Liver (tissue), 9 donors: Measurements from ENCODE around the gene DAPK2. TPM values are rescaled to one million over a fixed set of nuclear protein-coding genes. Genes with fewer than 3 reads are reported as not detected.

Experiments used
- DNase-seq: peaks from one replicate; pipeline ENCODE4 v3.0.0-alpha.2; 2017; ENCODE audit warnings: low spot score
- H3K27ac ChIP-seq, 2 donors: one replicate each; pipeline ENCODE4 v1.7.0; 2013; ENCODE audit warnings: inconsistent platforms in 2 of 2, low read length in 2 of 2, control low read depth in 1 of 2, low read depth in 1 of 2, mild to moderate bottlenecking in 1 of 2
- H3K27me3 ChIP-seq, 4 donors: one replicate each; pipeline versions ENCODE4 v1.6.1 to v1.7.0; 2013; ENCODE audit warnings: low read length in 3 of 4, inconsistent platforms in 1 of 4, mild to moderate bottlenecking in 1 of 4, moderate library complexity in 1 of 4; ENCODE audit not compliant: control insufficient read depth in 4 of 4, insufficient read depth in 4 of 4
- H3K36me3 ChIP-seq, 4 donors: one replicate each; pipeline versions ENCODE4 v1.6.1 to v1.7.0; 2013; ENCODE audit warnings: low read length in 3 of 4, mild to moderate bottlenecking in 3 of 4, low read depth in 1 of 4, moderate library complexity in 1 of 4; ENCODE audit not compliant: control insufficient read depth in 4 of 4, insufficient read depth in 3 of 4
- H3K4me1 ChIP-seq, 4 donors: one replicate each; pipeline versions ENCODE4 v1.6.1 to v1.7.0; 2013; ENCODE audit warnings: low read length in 3 of 4, mild to moderate bottlenecking in 3 of 4, moderate library complexity in 1 of 4; ENCODE audit not compliant: control insufficient read depth in 4 of 4, insufficient read depth in 4 of 4
- H3K4me3 ChIP-seq, 3 donors: one replicate each; pipeline versions ENCODE4 v1.6.1 to v1.7.0; 2013; ENCODE audit warnings: low read length in 3 of 3, control low read depth in 1 of 3, low read depth in 1 of 3, mild to moderate bottlenecking in 1 of 3
- H3K9ac ChIP-seq, 2 donors: one replicate each; pipeline ENCODE4 v1.7.0; 2013; ENCODE audit warnings: low read length in 2 of 2, mild to moderate bottlenecking in 2 of 2, moderate library complexity in 2 of 2, control low read depth in 1 of 2, low read depth in 1 of 2
- H3K9me3 ChIP-seq, 4 donors: one replicate each; pipeline versions ENCODE4 v1.6.1 to v1.7.0; 2013; ENCODE audit warnings: low read length in 3 of 4; ENCODE audit not compliant: control insufficient read depth in 4 of 4
- EGR1 ChIP-seq, 2 donors: IDR thresholded peaks; 2 replicates each; pipeline ENCODE4 v1.6.1; 2016 to 2018; ENCODE audit warnings: antibody characterized with exemption in 2 of 2, low read depth in 2 of 2
- FOXA1 ChIP-seq: IDR thresholded peaks from 2 replicates; pipeline ENCODE4 v1.6.1; 2016; ENCODE audit warnings: antibody characterized with exemption
- FOXA2 ChIP-seq: IDR thresholded peaks from 2 replicates; pipeline ENCODE4 v1.6.1; 2016; ENCODE audit warnings: antibody characterized with exemption
- GABPA ChIP-seq, 2 donors: IDR thresholded peaks in 1 of 2; conservative IDR thresholded peaks in 1 of 2; 2 replicates each; pipeline ENCODE4 v1.6.1; 2016; ENCODE audit warnings: antibody characterized with exemption in 2 of 2, mild to moderate bottlenecking in 1 of 2, moderate library complexity in 1 of 2
- HNF4A ChIP-seq, 2 donors: conservative IDR thresholded peaks; 2 replicates each; pipeline ENCODE4 v1.6.1; 2016; ENCODE audit warnings: antibody characterized with exemption in 2 of 2, mild to moderate bottlenecking in 2 of 2
- HNF4G ChIP-seq: IDR thresholded peaks from 2 replicates; pipeline ENCODE4 v1.6.1; 2016; ENCODE audit warnings: antibody characterized with exemption
- JUND ChIP-seq, 2 donors: IDR thresholded peaks; 2 replicates each; pipeline ENCODE4 v1.6.1; 2016; ENCODE audit warnings: antibody characterized with exemption in 2 of 2
- NR2F2 ChIP-seq: IDR thresholded peaks from 2 replicates; pipeline ENCODE4 v1.6.1; 2016; ENCODE audit warnings: antibody characterized with exemption
- RAD21 ChIP-seq, 2 donors: IDR thresholded peaks; 2 replicates each; pipeline ENCODE4 v1.6.1; 2016; ENCODE audit warnings: antibody characterized with exemption in 2 of 2, mild to moderate bottlenecking in 2 of 2
- RXRA ChIP-seq, 2 donors: IDR thresholded peaks; 2 replicates each; pipeline ENCODE4 v1.6.1; 2017 to 2018; ENCODE audit warnings: antibody characterized with exemption in 2 of 2, mild to moderate bottlenecking in 1 of 2
- SP1 ChIP-seq: IDR thresholded peaks from 2 replicates; pipeline ENCODE4 v1.6.1; 2018; ENCODE audit warnings: antibody characterized with exemption, mild to moderate bottlenecking
- TAF1 ChIP-seq: conservative IDR thresholded peaks from 2 replicates; pipeline ENCODE4 v1.6.1; 2016; ENCODE audit warnings: antibody characterized with exemption, mild to moderate bottlenecking
- YY1 ChIP-seq: IDR thresholded peaks from 2 replicates; pipeline ENCODE4 v1.6.1; 2016; ENCODE audit warnings: antibody characterized with exemption, mild to moderate bottlenecking
- WGBS: extraction: QIAGEN DNeasy Blood & Tissue Kit; methylation state at CpG from one replicate; pipeline ENCODE4 v1.1.7; 2013; 5-methylcytosine and 5-hydroxymethylcytosine counted together
- polyA plus RNA-seq, 2 donors: library from polyadenylated mRNA; stranded (reverse) in 1 of 2; unstranded in 1 of 2; fragments of 200-250 nt in 1 of 2; fragments of >200 nt in 1 of 2; fragmentation: Nextera tagmentation in 1 of 2; extraction: Ambion mirVana in 1 of 2; gene quantifications; one replicate each; pipeline versions ENCODE4 v1.2.1 to v1.2.3, GENCODE V29; 2013 to 2015
- total RNA-seq, 2 donors: library from RNA; depleted of rRNA; stranded (reverse); fragments of >200 nt; gene quantifications; one replicate each; pipeline ENCODE4 v1.2.3, GENCODE V29; 2014
- TF ChIP-seq, protein P1 (sequence below): IDR thresholded peaks from 2 replicates; pipeline ENCODE4 v1.6.1; 2016; ENCODE audit warnings: antibody characterized with exemption
- TF ChIP-seq, protein P2 (sequence below): fragments of 150-350 bp; IDR thresholded peaks from 2 replicates; pipeline ENCODE4 v1.5.1; 2017; ENCODE audit warnings: improper control_type of control experiment, low read depth, low read length; ENCODE audit not compliant: missing input control
- TF ChIP-seq, protein P3 (sequence below): IDR thresholded peaks from 2 replicates; pipeline ENCODE4 v1.6.1; 2016; ENCODE audit warnings: antibody characterized with exemption
- TF ChIP-seq, protein P4 (sequence below): IDR thresholded peaks from 2 replicates; pipeline ENCODE4 v1.6.1; 2016; ENCODE audit warnings: antibody characterized with exemption, mild to moderate bottlenecking
- TF ChIP-seq, protein P5 (sequence below): IDR thresholded peaks from 2 replicates; pipeline ENCODE4 v1.6.1; 2016; ENCODE audit warnings: antibody characterized with exemption
- donor health status: healthy.
- donor health status: healthy.
- donor health status: healthy.
- donor health status: healthy.
- donor health status: healthy.

The DAPK2 gene
- total and polyA plus RNA-seq, 4 donors = 1.0 to 3.6 (median 1.1) TPM

DNA sequence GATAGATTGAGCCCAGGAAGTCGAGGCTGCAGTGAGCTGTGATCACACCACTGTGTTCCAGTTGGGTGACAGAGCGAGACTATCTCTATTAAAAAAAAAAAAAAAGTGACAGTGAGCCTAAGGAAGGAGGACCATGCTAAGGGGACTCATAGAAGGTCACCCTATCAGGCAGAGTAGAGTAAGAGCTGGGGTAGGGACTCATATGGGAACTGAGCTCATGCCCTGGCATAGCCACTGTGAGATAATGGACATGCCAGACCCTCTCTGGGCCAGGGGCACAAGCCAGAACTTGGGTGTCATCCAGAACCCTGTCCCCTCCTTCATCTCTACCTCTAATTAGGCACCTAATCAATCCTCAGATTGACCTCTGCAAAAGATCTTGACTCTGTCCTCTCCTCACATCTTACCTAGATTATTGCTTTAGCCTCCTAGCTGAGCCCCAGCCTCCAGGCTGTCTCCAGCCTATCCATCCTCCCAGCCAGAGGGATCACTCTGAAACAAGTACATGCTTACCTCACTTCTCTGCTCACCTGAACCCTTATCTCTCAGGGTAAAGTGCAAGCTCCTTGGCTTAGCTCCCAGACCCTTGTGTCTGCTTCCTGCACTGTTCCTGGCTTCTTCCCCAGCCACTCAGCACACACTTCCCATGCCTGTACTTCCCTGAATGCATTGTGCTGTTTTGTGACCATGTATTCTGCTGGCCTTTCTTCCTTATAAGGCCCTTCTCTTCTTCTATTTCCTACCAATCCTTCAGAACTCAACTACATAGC lies 76.4 kb downstream of the DAPK2 start:
- H3K36me3 ChIP-seq = no peaks in the 10 kb centered on the region
- WGBS = 77% methylated on average over 2 of the region's 2 CpGs
- peak overlapping the region; percentile 66 to 79 for H3K27ac ChIP-seq
- no peak overlapping the region for H3K4me3 ChIP-seq
- no peak for DNase-seq
- no peaks in the 10 kb centered on the region for H3K9me3 ChIP-seq
- H3K4me1 ChIP-seq = peaks cover 8 to 28% (median 18%) of the 10 kb centered on the region in 4 donors
- no peak overlapping the region for H3K9ac ChIP-seq
- TF ChIP-seq, protein P1, sequence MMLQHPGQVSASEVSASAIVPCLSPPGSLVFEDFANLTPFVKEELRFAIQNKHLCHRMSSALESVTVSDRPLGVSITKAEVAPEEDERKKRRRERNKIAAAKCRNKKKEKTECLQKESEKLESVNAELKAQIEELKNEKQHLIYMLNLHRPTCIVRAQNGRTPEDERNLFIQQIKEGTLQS = peak; percentile 85
- TF ChIP-seq, protein P2, sequence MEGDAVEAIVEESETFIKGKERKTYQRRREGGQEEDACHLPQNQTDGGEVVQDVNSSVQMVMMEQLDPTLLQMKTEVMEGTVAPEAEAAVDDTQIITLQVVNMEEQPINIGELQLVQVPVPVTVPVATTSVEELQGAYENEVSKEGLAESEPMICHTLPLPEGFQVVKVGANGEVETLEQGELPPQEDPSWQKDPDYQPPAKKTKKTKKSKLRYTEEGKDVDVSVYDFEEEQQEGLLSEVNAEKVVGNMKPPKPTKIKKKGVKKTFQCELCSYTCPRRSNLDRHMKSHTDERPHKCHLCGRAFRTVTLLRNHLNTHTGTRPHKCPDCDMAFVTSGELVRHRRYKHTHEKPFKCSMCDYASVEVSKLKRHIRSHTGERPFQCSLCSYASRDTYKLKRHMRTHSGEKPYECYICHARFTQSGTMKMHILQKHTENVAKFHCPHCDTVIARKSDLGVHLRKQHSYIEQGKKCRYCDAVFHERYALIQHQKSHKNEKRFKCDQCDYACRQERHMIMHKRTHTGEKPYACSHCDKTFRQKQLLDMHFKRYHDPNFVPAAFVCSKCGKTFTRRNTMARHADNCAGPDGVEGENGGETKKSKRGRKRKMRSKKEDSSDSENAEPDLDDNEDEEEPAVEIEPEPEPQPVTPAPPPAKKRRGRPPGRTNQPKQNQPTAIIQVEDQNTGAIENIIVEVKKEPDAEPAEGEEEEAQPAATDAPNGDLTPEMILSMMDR = no peak
- TF ChIP-seq RAD21 (IDR thresholded peaks at IDR 0.05) = peak; percentile 62 to 75
- peak in 1 of 2 donors; percentile 72 for TF ChIP-seq GABPA (IDR thresholded peaks at IDR 0.05 in 1 of 2, conservative IDR thresholded peaks at IDR 0.05 in 1 of 2)
- TF ChIP-seq TAF1 = no peak
- peak; percentile 93 for TF ChIP-seq SP1
- TF ChIP-seq FOXA2 = peak; percentile 76
- peak; percentile 95 to 97 for TF ChIP-seq JUND (IDR thresholded peaks at IDR 0.05)
- TF ChIP-seq, protein P3, sequence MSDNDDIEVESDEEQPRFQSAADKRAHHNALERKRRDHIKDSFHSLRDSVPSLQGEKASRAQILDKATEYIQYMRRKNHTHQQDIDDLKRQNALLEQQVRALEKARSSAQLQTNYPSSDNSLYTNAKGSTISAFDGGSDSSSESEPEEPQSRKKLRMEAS = peak; percentile 98
- TF ChIP-seq HNF4A (conservative IDR thresholded peaks at IDR 0.05) = peak; percentile 99
- TF ChIP-seq, protein P4, sequence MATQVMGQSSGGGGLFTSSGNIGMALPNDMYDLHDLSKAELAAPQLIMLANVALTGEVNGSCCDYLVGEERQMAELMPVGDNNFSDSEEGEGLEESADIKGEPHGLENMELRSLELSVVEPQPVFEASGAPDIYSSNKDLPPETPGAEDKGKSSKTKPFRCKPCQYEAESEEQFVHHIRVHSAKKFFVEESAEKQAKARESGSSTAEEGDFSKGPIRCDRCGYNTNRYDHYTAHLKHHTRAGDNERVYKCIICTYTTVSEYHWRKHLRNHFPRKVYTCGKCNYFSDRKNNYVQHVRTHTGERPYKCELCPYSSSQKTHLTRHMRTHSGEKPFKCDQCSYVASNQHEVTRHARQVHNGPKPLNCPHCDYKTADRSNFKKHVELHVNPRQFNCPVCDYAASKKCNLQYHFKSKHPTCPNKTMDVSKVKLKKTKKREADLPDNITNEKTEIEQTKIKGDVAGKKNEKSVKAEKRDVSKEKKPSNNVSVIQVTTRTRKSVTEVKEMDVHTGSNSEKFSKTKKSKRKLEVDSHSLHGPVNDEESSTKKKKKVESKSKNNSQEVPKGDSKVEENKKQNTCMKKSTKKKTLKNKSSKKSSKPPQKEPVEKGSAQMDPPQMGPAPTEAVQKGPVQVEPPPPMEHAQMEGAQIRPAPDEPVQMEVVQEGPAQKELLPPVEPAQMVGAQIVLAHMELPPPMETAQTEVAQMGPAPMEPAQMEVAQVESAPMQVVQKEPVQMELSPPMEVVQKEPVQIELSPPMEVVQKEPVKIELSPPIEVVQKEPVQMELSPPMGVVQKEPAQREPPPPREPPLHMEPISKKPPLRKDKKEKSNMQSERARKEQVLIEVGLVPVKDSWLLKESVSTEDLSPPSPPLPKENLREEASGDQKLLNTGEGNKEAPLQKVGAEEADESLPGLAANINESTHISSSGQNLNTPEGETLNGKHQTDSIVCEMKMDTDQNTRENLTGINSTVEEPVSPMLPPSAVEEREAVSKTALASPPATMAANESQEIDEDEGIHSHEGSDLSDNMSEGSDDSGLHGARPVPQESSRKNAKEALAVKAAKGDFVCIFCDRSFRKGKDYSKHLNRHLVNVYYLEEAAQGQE = peak; percentile 70
- peak; percentile 99 for TF ChIP-seq HNF4G
- TF ChIP-seq RXRA (IDR thresholded peaks at IDR 0.05) = peak; percentile 94 to 96
- peak; percentile 77 for TF ChIP-seq NR2F2
- TF ChIP-seq EGR1 (IDR thresholded peaks at IDR 0.05; ENCODE audit: low read depth in 2 of 2) = peak; percentile 85 to 93
- TF ChIP-seq, protein P5, sequence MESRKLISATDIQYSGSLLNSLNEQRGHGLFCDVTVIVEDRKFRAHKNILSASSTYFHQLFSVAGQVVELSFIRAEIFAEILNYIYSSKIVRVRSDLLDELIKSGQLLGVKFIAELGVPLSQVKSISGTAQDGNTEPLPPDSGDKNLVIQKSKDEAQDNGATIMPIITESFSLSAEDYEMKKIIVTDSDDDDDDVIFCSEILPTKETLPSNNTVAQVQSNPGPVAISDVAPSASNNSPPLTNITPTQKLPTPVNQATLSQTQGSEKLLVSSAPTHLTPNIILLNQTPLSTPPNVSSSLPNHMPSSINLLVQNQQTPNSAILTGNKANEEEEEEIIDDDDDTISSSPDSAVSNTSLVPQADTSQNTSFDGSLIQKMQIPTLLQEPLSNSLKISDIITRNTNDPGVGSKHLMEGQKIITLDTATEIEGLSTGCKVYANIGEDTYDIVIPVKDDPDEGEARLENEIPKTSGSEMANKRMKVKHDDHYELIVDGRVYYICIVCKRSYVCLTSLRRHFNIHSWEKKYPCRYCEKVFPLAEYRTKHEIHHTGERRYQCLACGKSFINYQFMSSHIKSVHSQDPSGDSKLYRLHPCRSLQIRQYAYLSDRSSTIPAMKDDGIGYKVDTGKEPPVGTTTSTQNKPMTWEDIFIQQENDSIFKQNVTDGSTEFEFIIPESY = peak; percentile 68
- peak; percentile 64 for TF ChIP-seq YY1
- peak; percentile 86 for TF ChIP-seq FOXA1
- H3K27me3 ChIP-seq = no peaks in the 10 kb centered on the region
